Stimulated activated memory B cell treated with anti-CD40 and anti-IgM and Interleukin-4, amounts not matched to agents 10 μg/mL and 1 μg/mL and 100 μg/mL, for 72 hours (primary cell): ENCODE data around the gene RFC5.

ENCODE experiments used
- ATAC-seq: fragments of 150-1000 bp; cut with Tn5 transposase; 2 replicates; pipeline ENCODE4 v1.10.0; 2021
- H3K27ac Mint-ChIP-seq: one replicate; pipeline ENCODE4 v1.8.0; 2022; ENCODE audit warnings: mild to moderate bottlenecking, mixed read lengths
- H3K27me3 Mint-ChIP-seq: one replicate; pipeline ENCODE4 v1.8.0; 2022; ENCODE audit warnings: mixed read lengths
- H3K36me3 Mint-ChIP-seq: one replicate; pipeline ENCODE4 v1.8.0; 2022; ENCODE audit warnings: mixed read lengths
- H3K4me1 Mint-ChIP-seq: one replicate; pipeline ENCODE4 v1.8.0; 2022; ENCODE audit warnings: mixed read lengths
- H3K4me3 Mint-ChIP-seq: one replicate; pipeline ENCODE4 v1.8.0; 2022; ENCODE audit warnings: mild to moderate bottlenecking, moderate library complexity, mixed read lengths
- H3K9me3 Mint-ChIP-seq: one replicate; pipeline ENCODE4 v1.8.0; 2022; ENCODE audit warnings: mixed read lengths

Gene RFC5

DNA sequence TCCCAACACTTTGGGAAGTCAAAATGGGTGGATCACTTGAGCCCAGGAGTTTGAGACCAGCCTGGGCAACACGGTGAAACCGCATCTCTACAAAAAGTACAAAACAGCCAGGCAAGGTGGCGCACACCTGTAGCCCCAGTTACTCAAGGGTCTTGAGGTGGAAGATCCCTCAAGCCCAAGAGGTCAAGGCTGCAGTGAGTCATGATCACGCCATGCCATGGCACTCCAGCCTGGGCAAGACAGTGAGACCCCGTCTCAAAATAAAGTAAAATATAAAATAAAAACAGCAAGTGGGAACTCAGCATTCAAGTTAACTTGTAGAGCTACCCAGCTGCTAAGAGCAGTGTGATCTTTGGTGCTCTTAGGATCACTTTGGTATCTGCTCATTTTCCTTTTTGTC is 12.7 kb downstream of the RFC5 start:
- H3K9me3 Mint-ChIP-seq: no peaks in the 10 kb centered on the region
- no peaks in the 10 kb centered on the region for H3K27me3 Mint-ChIP-seq
- H3K36me3 Mint-ChIP-seq: peaks cover 42% of the 10 kb centered on the region
- no peak overlapping the region for H3K27ac Mint-ChIP-seq
- no peak overlapping the region for H3K4me3 Mint-ChIP-seq
- ATAC-seq: no peak
- peaks cover 2% of the 10 kb centered on the region for H3K4me1 Mint-ChIP-seq

GRCh38 chr12:118032188-118032587 is 15.7 kb downstream of the RFC5 start:
- Mint-ChIP-seq H3K4me1 (peaks cover 27% of the 10 kb centered on the region), H3K9me3 (no peaks in the 10 kb centered on the region), H3K36me3 (peaks cover 48% of the 10 kb centered on the region), H3K27ac (no peak overlapping the region), H3K4me3 (no peak overlapping the region), H3K27me3 (no peaks in the 10 kb centered on the region)
- ATAC-seq: no peak

DNA sequence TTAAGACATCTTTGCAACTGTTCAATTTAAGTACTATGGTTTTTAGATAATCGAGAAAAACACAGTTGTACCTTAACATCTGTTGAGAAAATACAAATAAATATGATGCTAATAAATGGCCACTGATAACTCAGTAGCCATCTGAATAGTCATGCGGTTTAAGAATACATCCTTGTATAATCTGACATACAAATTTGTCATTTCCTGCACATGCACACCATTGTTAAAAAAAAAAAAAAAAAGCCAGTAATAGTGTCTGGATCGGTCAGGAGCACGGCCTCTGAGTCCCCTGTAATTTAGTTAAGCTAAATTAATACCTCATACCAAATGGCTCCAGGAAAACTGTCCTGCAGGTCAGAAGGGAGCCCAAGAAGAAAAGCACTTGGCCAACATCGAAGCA is 16.8 kb downstream of the RFC5 start:
- Mint-ChIP-seq H3K36me3 (peaks cover 55% of the 10 kb centered on the region), H3K27me3 (no peaks in the 10 kb centered on the region), H3K4me3 (no peak overlapping the region), H3K4me1 (peaks cover 27% of the 10 kb centered on the region), H3K9me3 (no peaks in the 10 kb centered on the region), H3K27ac (no peak overlapping the region)
- ATAC-seq: no peak

DNA sequence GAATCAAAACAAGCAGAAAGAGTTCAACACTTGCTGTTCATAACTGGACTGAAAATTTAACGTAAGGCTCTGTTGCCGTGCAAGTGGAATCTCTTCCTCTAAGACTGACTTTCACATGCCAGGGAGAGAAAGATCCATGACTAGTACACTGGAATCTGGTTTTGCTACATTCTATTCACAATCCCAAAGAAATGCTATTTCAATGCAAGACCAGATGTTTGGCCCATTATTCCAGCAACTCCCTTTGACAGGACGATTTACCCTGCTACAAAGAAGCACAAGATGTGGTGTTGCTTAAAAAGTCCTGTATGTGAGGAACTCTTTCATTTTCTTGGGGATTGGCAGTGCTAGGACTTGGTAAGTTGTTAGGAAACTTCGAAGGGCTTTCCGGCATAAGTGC is 17.4 kb downstream of the RFC5 start:
- ATAC-seq: no peak
- Mint-ChIP-seq H3K4me1 (peaks cover 27% of the 10 kb centered on the region), H3K4me3 (no peak overlapping the region), H3K27me3 (no peaks in the 10 kb centered on the region), H3K27ac (no peak overlapping the region), H3K36me3 (peaks cover 61% of the 10 kb centered on the region), H3K9me3 (no peaks in the 10 kb centered on the region)

DNA sequence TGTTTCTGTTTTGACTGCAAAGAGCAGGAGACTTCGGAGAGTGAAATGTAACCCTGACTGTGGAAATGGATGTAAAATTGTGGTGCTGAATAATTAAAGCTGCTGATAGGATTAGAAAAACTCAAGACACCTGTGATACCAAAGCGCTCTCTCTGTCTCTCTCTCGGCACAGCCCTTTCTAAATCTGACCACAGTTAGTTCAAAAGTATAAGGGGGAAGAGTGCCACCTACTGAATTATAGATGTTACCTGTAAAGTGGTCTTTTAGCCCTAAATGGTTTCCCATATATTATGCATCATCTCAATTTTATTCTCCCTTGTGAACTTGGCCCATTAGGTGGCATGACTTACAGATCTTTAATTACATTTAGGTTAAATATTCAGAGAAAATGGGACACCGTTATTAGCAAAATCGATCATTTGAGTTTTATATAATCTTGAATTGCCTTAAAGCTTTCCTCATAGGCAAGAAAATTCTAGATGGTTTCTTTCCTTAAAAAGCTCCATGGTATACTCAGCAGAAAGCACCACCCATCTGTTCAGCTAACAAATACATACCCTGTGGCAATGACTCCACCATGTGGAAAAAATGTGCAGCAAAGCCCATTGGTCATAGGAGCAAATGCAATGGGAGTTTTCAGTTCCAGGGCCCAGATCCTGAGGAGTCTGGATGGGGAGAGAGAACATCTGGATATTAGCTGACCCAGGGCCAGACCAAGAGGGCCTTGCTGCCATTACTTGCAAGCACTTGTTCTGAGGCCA is 18.1 kb downstream of the RFC5 start:
- Mint-ChIP-seq H3K4me3 (no peak overlapping the region), H3K27me3 (no peaks in the 10 kb centered on the region), H3K36me3 (peaks cover 64% of the 10 kb centered on the region), H3K4me1 (peaks cover 27% of the 10 kb centered on the region), H3K9me3 (no peaks in the 10 kb centered on the region), H3K27ac (peak overlapping the region; percentile 80)
- no peak for ATAC-seq

DNA sequence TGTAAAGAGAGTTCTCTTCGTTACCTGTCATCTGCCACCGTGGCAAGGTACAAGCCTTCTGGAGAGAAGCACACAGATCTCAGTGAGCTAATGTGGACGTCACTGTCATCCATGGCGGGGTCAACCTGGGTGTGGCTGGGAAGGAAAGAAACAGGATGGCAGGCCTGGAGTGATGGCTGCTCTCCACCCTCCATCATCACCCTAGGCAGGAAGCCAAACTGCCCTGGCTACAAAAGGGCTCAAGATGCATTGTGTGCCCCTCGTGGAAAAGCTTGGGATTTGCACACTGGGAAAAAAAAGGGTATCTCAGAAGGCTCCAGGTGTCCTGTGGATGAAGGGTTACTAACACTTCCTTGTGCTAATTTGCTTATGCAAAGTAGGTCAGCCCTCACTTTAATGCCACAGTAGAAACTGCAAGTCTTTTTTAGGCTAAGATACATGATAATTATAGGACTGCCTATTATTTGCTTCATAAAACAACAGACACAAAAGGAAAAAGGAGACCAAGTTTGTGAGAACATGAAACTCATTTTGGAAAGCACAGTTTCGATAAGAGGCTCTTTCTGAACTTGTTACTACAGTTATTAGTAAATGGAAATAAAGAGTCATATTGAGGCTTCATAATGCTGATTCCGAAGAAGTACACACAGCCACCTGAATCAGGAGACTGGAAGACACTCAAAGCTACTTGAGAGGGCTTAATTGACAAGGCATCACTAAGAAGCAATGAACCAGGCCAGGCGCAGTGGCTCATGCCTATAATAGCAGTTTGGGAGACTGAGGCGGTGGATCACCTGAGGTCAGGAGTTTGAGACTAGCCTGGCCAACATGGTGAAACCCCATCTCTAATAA is 18.9 kb downstream of the RFC5 start:
- Mint-ChIP-seq H3K36me3 (peaks cover 66% of the 10 kb centered on the region), H3K27ac (peak overlapping the region; percentile 80), H3K4me1 (peaks cover 27% of the 10 kb centered on the region)

GRCh38 chr12:118036672-118037411 is 20.3 kb downstream of the RFC5 start:
- ATAC-seq: no peak
- peaks cover 27% of the 10 kb centered on the region for H3K4me1 Mint-ChIP-seq
- H3K27ac Mint-ChIP-seq: peak overlapping the region; percentile 80
- no peaks in the 10 kb centered on the region for H3K9me3 Mint-ChIP-seq
- H3K27me3 Mint-ChIP-seq: no peaks in the 10 kb centered on the region
- no peak overlapping the region for H3K4me3 Mint-ChIP-seq
- peaks cover 77% of the 10 kb centered on the region for H3K36me3 Mint-ChIP-seq

More for the DNA sequence above, 18.9 kb downstream of the RFC5 start:
- no peaks in the 10 kb centered on the region for H3K9me3 Mint-ChIP-seq
- ATAC-seq: peak; percentile 91
- peak overlapping the region; percentile 2 for H3K4me3 Mint-ChIP-seq
- no peaks in the 10 kb centered on the region for H3K27me3 Mint-ChIP-seq

DNA sequence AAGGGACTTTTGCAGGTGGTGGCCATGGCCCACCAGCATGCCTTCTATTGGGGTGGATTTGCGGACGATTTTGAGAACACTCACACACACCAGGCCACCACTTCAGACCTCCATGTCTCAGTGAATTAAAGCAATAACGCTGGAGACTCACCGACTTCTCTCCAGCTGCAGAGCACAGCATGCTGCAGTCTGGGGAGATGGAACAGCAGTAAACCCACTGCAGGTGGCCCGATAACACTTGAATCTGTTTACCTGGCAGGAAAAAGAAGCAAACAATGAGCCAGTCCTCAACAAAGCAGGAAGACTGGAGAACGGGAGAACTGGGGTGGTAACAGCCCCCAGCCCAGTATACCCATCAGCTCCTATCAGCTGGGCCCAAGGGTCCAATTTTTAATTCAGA is 21.6 kb downstream of the RFC5 start:
- ATAC-seq: no peak
- H3K4me3 Mint-ChIP-seq: no peak overlapping the region
- peaks cover 27% of the 10 kb centered on the region for H3K4me1 Mint-ChIP-seq
- no peaks in the 10 kb centered on the region for H3K27me3 Mint-ChIP-seq
- H3K9me3 Mint-ChIP-seq: no peaks in the 10 kb centered on the region
- H3K27ac Mint-ChIP-seq: no peak overlapping the region
- peaks cover 89% of the 10 kb centered on the region for H3K36me3 Mint-ChIP-seq

- H3K4me3 Mint-ChIP-seq: no peak overlapping the region
- ATAC-seq: no peak
- H3K36me3 Mint-ChIP-seq: peaks cover 72% of the 10 kb centered on the region
- no peaks in the 10 kb centered on the region for H3K27me3 Mint-ChIP-seq
- H3K27ac Mint-ChIP-seq: no peak overlapping the region
- no peaks in the 10 kb centered on the region for H3K4me1 Mint-ChIP-seq
- no peaks in the 10 kb centered on the region for H3K9me3 Mint-ChIP-seq
These were observed 25.6 kb downstream of the RFC5 start for GRCh38 chr12:118042091-118042490.

GRCh38 chr12:118044075-118044474 is 27.6 kb downstream of the RFC5 start:
- H3K36me3 Mint-ChIP-seq: peaks cover 69% of the 10 kb centered on the region
- no peak overlapping the region for H3K27ac Mint-ChIP-seq
- H3K9me3 Mint-ChIP-seq: no peaks in the 10 kb centered on the region
- no peak overlapping the region for H3K4me3 Mint-ChIP-seq
- no peaks in the 10 kb centered on the region for H3K27me3 Mint-ChIP-seq
- no peaks in the 10 kb centered on the region for H3K4me1 Mint-ChIP-seq
- ATAC-seq: no peak

GRCh38 chr12:118044577-118044976 is 28.1 kb downstream of the RFC5 start:
- Mint-ChIP-seq H3K9me3 (no peaks in the 10 kb centered on the region), H3K4me3 (no peak overlapping the region), H3K27me3 (no peaks in the 10 kb centered on the region), H3K4me1 (no peaks in the 10 kb centered on the region), H3K36me3 (peaks cover 69% of the 10 kb centered on the region), H3K27ac (no peak overlapping the region)
- ATAC-seq: no peak

GRCh38 chr12:118046430-118046829 is 29.9 kb downstream of the RFC5 start:
- H3K27ac Mint-ChIP-seq: no peak overlapping the region
- H3K36me3 Mint-ChIP-seq: peaks cover 68% of the 10 kb centered on the region
- ATAC-seq: no peak
- H3K4me3 Mint-ChIP-seq: no peak overlapping the region
- H3K27me3 Mint-ChIP-seq: no peaks in the 10 kb centered on the region
- no peaks in the 10 kb centered on the region for H3K4me1 Mint-ChIP-seq
- no peaks in the 10 kb centered on the region for H3K9me3 Mint-ChIP-seq

- no peak overlapping the region for H3K27ac Mint-ChIP-seq
- peaks cover 7% of the 10 kb centered on the region for H3K4me1 Mint-ChIP-seq
- H3K4me3 Mint-ChIP-seq: no peak overlapping the region
- no peaks in the 10 kb centered on the region for H3K9me3 Mint-ChIP-seq
- H3K27me3 Mint-ChIP-seq: no peaks in the 10 kb centered on the region
- peaks cover 59% of the 10 kb centered on the region for H3K36me3 Mint-ChIP-seq
- ATAC-seq: no peak
These were observed 34.7 kb downstream of the RFC5 start for GRCh38 chr12:118050972-118051910.

DNA sequence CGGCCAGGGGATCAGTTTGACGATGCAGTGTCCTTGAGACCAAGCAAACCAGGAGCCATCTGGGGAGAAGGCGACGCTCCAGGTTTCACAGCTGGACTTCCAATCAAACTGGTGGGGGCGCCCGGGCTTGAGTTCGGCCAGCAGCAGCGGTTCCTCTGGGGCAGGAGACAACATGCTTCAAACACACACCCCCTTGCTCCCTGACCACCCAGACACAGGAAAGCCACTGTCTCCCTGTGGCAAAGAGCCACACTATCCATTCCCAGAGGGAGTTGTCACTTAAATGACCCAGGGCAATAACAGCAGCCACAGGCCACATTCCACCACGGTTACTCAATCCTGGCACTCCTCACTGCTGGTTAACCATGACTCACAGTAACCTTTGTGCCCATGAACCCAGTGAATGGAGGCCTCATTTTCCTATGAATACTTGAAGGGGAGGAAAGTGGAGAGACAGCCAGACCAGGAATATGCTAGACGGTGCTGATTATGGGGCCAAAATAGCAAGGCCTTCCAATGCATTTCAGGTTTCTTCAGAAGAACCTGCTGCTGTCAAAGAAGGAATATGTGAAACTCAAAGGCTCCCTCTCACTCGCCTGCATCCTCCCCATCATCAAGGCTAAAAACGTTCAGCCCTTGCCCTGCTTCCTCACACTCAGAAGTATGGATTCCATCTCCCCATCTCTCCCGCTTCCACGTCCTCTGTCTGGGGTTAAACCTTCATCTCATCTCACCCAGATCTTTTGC is 36.0 kb downstream of the RFC5 start:
- Mint-ChIP-seq H3K27ac (no peak overlapping the region), H3K4me1 (peaks cover 9% of the 10 kb centered on the region), H3K9me3 (no peaks in the 10 kb centered on the region), H3K4me3 (no peak overlapping the region), H3K36me3 (peaks cover 55% of the 10 kb centered on the region), H3K27me3 (no peaks in the 10 kb centered on the region)
- ATAC-seq: no peak
